WTC11 (cell line): ENCODE measurements around the gene SUPT5H. TPM values are rescaled to one million over a fixed set of nuclear protein-coding genes. Genes with fewer than 3 reads are reported as not detected.

Experiments
- ATAC-seq: fragments of 200-7000 bp; cut with Tn5 transposase; 2 replicates; pipeline ENCODE4 v1.10.0; 2021; ENCODE audit warnings: mild to moderate bottlenecking, moderate library complexity
- CTCF ChIA-PET: fragments of 300-600 bp; sonication (Branson Sonifier 250); formaldehyde crosslinking; loops from one replicate; lab custom pipeline; 2021; ENCODE audit warnings: antibody characterized with exemption; lab: Charles Lee
- POLR2A ChIA-PET: fragments of 350-600 bp; sonication (Branson Sonifier 250); formaldehyde crosslinking; loops from one replicate; lab custom pipeline; 2021; ENCODE audit warnings: antibody characterized with exemption; lab: Charles Lee
- DNase-seq: peaks from one replicate; pipeline ENCODE4 v3.0.0; 2021; ENCODE audit warnings: low spot score
- H3K27ac Mint-ChIP-seq: 2 replicates; pipeline ENCODE4 v1.8.0; 2021; ENCODE audit warnings: mixed read lengths
- H3K27me3 Mint-ChIP-seq: 2 replicates; pipeline ENCODE4 v1.8.0; 2021; ENCODE audit warnings: low read depth, mild to moderate bottlenecking, moderate library complexity, mixed read lengths
- H3K36me3 Mint-ChIP-seq: 2 replicates; pipeline ENCODE4 v1.8.0; 2021; ENCODE audit warnings: mixed read lengths
- H3K4me1 Mint-ChIP-seq: 2 replicates; pipeline ENCODE4 v1.8.0; 2022; ENCODE audit warnings: mixed read lengths
- H3K4me3 Mint-ChIP-seq: 2 replicates; pipeline ENCODE4 v1.8.0; 2021; ENCODE audit warnings: mild to moderate bottlenecking, moderate library complexity, mixed read lengths
- H3K9me3 Mint-ChIP-seq: 2 replicates; pipeline ENCODE4 v1.8.0; 2021; ENCODE audit warnings: mixed read lengths
- ELF4 ChIP-seq: sonication (generic); formaldehyde crosslinking; IDR thresholded peaks from 2 replicates; pipeline ENCODE4 v1.8.1; 2022; ENCODE audit warnings: low read depth, mild to moderate bottlenecking, moderate library complexity, missing genetic modification reagents
- GABPB1 ChIP-seq: sonication (generic); formaldehyde crosslinking; IDR thresholded peaks from 2 replicates; pipeline ENCODE4 v1.8.1; 2023; ENCODE audit warnings: mild to moderate bottlenecking, missing genetic modification reagents
- JUN ChIP-seq: sonication (generic); formaldehyde crosslinking; IDR thresholded peaks from 2 replicates; pipeline ENCODE4 v1.8.0; 2023; ENCODE audit warnings: mild to moderate bottlenecking, missing genetic modification reagents
- KAT7 ChIP-seq: sonication (generic); formaldehyde crosslinking; IDR thresholded peaks from 2 replicates; pipeline ENCODE4 v1.8.1; 2023; ENCODE audit warnings: missing genetic modification reagents, mild to moderate bottlenecking, borderline replicate concordance
- MYBL2 ChIP-seq: sonication (generic); formaldehyde crosslinking; IDR thresholded peaks from 2 replicates; pipeline ENCODE4 v1.8.1; 2023; ENCODE audit warnings: mild to moderate bottlenecking, moderate library complexity, missing genetic modification reagents
- NFYB ChIP-seq: sonication (generic); formaldehyde crosslinking; conservative IDR thresholded peaks from 2 replicates; pipeline ENCODE4 v1.8.0; 2022; ENCODE audit warnings: low read depth, missing genetic modification reagents
- TP53 ChIP-seq: sonication (generic); formaldehyde crosslinking; IDR thresholded peaks from 2 replicates; pipeline ENCODE4 v1.8.1; 2023; ENCODE audit warnings: mild to moderate bottlenecking, missing genetic modification reagents
- ZNF121 ChIP-seq: sonication (generic); formaldehyde crosslinking; IDR thresholded peaks from 2 replicates; pipeline ENCODE4 v1.8.0; 2023; ENCODE audit warnings: missing genetic modification reagents
- ZNF219 ChIP-seq: sonication (generic); formaldehyde crosslinking; IDR thresholded peaks from 2 replicates; pipeline ENCODE4 v1.8.0; 2023; ENCODE audit warnings: missing genetic modification reagents, mild to moderate bottlenecking, borderline replicate concordance
- ZNF232 ChIP-seq: sonication (generic); formaldehyde crosslinking; IDR thresholded peaks from 2 replicates; pipeline ENCODE4 v1.8.0; 2022; ENCODE audit warnings: mild to moderate bottlenecking, missing genetic modification reagents
- total RNA-seq: library from RNA; stranded (reverse); gene quantifications from 3 replicates; pipeline ENCODE4 v1.2.3, GENCODE V29; 2021
- TF ChIP-seq, protein P1 (sequence below): sonication (generic); formaldehyde crosslinking; IDR thresholded peaks from 2 replicates; pipeline ENCODE4 v1.8.0; 2022; ENCODE audit warnings: mild to moderate bottlenecking, missing genetic modification reagents
- TF ChIP-seq, protein P2 (sequence below): sonication (generic); formaldehyde crosslinking; IDR thresholded peaks from 2 replicates; pipeline ENCODE4 v1.8.0; 2022; ENCODE audit warnings: missing genetic modification reagents

Gene SUPT5H
- total RNA-seq, 1 experiment from 2014 or later: 135 TPM

GRCh38 chr19:39436350-39436716, 9.0 kb upstream of the SUPT5H start:
- TF ChIP-seq KAT7 (0 out of 2 replicates have a peak, but pooled peaks have one; percentile 7), ZNF219 (CRISPR knock-in tag) (no peak)

GRCh38 chr19:39438270-39438934, 7.0 kb upstream of the SUPT5H start:
- DNase-seq: no peak
- ChIA-PET CTCF (interaction anchor here (0.6 to 1.6 kb wide), 4 partner anchors 24 to 114 kb away, joined by 3 to 6 read pairs (median 4); partner anchors contain the start of gene EID2B), POLR2A (interaction anchor here (2.9 kb wide), 1 partner anchor 10 kb away, joined by 11 read pairs; no protein-coding TSS in a partner anchor)
- H3K4me1 Mint-ChIP-seq: peaks cover 39% of the 10 kb centered on the region
- H3K27ac Mint-ChIP-seq: no peak overlapping the region
- no peak for TF ChIP-seq JUN (CRISPR knock-in tag)
- no peak for TF ChIP-seq ZNF232 (CRISPR knock-in tag)
- TF ChIP-seq MYBL2 (CRISPR knock-in tag): no peak
- TF ChIP-seq NFYB (CRISPR knock-in tag): no peak
- TF ChIP-seq TP53 (CRISPR knock-in tag): no peak
- TF ChIP-seq GABPB1 (CRISPR knock-in tag): peak; percentile 70; the same call in 1 of the 2 replicates
- TF ChIP-seq, protein P1, sequence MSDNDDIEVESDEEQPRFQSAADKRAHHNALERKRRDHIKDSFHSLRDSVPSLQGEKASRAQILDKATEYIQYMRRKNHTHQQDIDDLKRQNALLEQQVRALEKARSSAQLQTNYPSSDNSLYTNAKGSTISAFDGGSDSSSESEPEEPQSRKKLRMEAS (CRISPR knock-in tag): no peak
- H3K36me3 Mint-ChIP-seq: peaks cover 22% of the 10 kb centered on the region
- no peak for ATAC-seq
- no peak overlapping the region for H3K4me3 Mint-ChIP-seq
- H3K9me3 Mint-ChIP-seq: no peaks in the 10 kb centered on the region
- 0 out of 2 replicates have a peak, but pooled peaks cover 2% of the 10 kb centered on the region for H3K27me3 Mint-ChIP-seq

More at GRCh38 chr19:39436350-39436716, 9.0 kb upstream of the SUPT5H start:
- ChIA-PET POLR2A (interaction anchor here (0.6 to 1.8 kb wide), 31 partner anchors 9 to 1059 kb away, joined by 3 to 47 read pairs (median 5); partner anchors contain the start of genes DLL3, MED29, PAF1 and PLEKHG2), CTCF (interaction anchor here (0.6 to 2.5 kb wide), 14 partner anchors 9 to 984 kb away, joined by 3 to 16 read pairs (median 5); partner anchors contain the start of genes EID2B, PLEKHG2, SAMD4B and SUPT5H)
- Mint-ChIP-seq H3K36me3 (peaks cover 34% of the 10 kb centered on the region), H3K27me3 (no peaks in the 10 kb centered on the region), H3K4me1 (peaks cover 41% of the 10 kb centered on the region), H3K27ac (peak overlapping the region; percentile 98), H3K9me3 (no peaks in the 10 kb centered on the region), H3K4me3 (peak overlapping the region; percentile 99)
- DNase-seq (no peak), ATAC-seq (no peak)

DNA sequence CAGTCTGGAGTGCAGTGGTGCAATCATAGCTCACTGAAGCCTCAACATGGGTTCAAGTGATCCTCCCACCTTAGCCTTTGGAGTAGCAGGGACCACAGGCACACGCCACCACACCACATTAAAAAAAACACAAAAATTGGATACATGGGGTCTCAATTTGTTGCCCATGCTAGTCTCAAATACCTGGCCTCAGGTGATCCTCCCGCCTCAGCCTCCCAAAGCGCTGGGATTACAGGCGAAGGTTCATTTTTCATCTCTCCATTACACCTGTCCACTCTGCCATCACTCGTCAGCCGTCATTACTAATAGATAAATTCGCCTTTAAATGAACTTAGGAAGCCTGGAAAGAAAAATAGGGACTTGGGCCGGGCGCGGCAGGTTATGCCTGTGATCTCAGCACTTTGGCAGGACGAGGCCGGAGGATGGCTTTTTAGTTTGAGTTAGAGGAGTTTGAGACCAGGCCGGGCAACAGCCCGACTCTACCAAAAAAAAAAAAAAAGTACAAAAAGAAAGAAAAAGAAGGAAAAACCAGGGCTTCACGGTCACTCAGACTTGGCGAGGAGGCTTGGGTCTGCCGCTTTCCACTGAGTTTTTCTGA, 685 bp upstream of the SUPT5H start:
- ChIA-PET CTCF (interaction anchor here (0.6 to 1.5 kb wide), 6 partner anchors 30 to 88 kb away, joined by 3 to 9 read pairs (median 5); partner anchors contain the start of genes DLL3 and EID2B), POLR2A (interaction anchor here (0.6 to 2.5 kb wide), 6 partner anchors 9 to 463 kb away, joined by 3 to 47 read pairs (median 5); partner anchors contain the start of gene RPS16)
- H3K4me3 Mint-ChIP-seq: peak overlapping the region; percentile 100
- ATAC-seq: no peak
- 0 out of 2 replicates have a peak, but pooled peaks have one; percentile 12 for TF ChIP-seq ZNF121 (CRISPR knock-in tag)
- TF ChIP-seq, protein P2, sequence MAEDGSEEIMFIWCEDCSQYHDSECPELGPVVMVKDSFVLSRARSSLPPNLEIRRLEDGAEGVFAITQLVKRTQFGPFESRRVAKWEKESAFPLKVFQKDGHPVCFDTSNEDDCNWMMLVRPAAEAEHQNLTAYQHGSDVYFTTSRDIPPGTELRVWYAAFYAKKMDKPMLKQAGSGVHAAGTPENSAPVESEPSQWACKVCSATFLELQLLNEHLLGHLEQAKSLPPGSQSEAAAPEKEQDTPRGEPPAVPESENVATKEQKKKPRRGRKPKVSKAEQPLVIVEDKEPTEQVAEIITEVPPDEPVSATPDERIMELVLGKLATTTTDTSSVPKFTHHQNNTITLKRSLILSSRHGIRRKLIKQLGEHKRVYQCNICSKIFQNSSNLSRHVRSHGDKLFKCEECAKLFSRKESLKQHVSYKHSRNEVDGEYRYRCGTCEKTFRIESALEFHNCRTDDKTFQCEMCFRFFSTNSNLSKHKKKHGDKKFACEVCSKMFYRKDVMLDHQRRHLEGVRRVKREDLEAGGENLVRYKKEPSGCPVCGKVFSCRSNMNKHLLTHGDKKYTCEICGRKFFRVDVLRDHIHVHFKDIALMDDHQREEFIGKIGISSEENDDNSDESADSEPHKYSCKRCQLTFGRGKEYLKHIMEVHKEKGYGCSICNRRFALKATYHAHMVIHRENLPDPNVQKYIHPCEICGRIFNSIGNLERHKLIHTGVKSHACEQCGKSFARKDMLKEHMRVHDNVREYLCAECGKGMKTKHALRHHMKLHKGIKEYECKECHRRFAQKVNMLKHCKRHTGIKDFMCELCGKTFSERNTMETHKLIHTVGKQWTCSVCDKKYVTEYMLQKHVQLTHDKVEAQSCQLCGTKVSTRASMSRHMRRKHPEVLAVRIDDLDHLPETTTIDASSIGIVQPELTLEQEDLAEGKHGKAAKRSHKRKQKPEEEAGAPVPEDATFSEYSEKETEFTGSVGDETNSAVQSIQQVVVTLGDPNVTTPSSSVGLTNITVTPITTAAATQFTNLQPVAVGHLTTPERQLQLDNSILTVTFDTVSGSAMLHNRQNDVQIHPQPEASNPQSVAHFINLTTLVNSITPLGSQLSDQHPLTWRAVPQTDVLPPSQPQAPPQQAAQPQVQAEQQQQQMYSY (CRISPR knock-in tag): no peak
- no peak for TF ChIP-seq ELF4 (CRISPR knock-in tag)
- TF ChIP-seq, all 79 proteins: peak for 1
- DNase-seq: no peak
- H3K9me3 Mint-ChIP-seq: no peaks in the 10 kb centered on the region
- 0 out of 2 replicates have a peak, but pooled peaks cover 2% of the 10 kb centered on the region for H3K27me3 Mint-ChIP-seq
- peak overlapping the region; percentile 98 for H3K27ac Mint-ChIP-seq
- H3K4me1 Mint-ChIP-seq: peaks cover 22% of the 10 kb centered on the region
- peaks cover 32% of the 10 kb centered on the region; the same call in 1 of the 2 replicates for H3K36me3 Mint-ChIP-seq
